ENCODE results near the gene ADCYAP1.

ADCYAP1 gene

DNA sequence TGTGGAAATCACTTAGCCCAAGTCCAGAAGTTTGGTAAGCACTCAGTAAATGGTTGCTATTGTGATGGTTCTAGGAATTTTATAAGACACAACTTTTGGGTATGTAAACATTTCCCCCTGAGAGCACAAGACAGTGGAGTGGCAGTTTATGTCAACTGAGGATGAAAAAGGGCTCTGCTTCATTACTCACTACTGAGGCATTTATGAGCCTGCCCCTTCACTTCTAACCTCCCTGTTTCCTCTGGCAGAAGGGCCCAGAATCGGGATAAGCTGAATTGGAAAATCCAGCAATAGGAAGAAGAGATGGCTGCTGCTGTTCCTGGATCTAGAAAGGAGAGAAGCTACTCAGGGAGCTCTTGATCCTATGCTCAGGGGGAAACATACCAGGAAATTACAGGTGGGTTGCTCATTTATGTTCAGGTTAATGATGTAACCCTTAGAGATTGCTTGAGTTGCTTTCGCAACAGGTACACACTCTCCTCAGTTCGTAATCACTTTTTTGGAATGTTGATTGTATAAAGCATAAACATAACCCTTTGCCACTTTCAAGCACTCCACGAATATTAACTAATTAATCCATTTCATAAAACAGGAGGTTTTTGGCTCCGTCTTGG, 46.3 kb downstream of the ADCYAP1 start:
- TF ChIP-seq, protein P1, sequence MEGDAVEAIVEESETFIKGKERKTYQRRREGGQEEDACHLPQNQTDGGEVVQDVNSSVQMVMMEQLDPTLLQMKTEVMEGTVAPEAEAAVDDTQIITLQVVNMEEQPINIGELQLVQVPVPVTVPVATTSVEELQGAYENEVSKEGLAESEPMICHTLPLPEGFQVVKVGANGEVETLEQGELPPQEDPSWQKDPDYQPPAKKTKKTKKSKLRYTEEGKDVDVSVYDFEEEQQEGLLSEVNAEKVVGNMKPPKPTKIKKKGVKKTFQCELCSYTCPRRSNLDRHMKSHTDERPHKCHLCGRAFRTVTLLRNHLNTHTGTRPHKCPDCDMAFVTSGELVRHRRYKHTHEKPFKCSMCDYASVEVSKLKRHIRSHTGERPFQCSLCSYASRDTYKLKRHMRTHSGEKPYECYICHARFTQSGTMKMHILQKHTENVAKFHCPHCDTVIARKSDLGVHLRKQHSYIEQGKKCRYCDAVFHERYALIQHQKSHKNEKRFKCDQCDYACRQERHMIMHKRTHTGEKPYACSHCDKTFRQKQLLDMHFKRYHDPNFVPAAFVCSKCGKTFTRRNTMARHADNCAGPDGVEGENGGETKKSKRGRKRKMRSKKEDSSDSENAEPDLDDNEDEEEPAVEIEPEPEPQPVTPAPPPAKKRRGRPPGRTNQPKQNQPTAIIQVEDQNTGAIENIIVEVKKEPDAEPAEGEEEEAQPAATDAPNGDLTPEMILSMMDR (IDR thresholded peaks at IDR 0.05) = no peak

DNA sequence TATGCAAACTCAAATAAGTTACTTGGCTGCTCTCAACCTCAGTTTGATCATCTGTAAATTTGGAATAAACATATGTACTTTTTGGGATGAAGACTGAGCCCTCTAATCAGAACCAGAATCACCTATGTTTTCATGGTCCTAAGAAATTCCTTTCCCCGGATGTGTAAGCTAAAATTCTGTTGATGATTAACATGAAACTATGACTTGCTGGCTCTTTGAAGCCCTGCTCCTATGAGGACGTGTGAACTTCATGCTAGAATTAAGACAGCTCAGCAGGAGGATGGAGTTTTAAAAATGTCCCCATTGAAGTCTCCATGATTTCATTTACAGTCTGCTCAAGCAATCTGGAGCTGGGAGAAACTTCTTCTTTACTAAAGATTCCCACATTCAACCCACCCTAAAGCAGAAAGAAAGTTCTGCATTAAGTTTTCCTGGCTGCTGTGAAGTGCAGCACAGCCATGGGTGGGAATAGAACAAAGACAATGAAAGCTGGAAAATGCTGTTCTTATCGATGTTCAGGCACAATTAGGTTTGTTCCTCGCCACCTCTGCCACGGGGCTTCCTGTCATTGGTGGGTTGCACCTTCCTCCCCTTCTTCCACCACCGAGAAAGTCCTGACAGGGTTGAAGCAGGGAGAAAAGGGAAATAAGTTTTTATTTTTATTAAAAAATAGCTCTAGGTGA, 50.9 kb downstream of the ADCYAP1 start:
- TF ChIP-seq, protein P1 (IDR thresholded peaks at IDR 0.05) = no peak

DNA sequence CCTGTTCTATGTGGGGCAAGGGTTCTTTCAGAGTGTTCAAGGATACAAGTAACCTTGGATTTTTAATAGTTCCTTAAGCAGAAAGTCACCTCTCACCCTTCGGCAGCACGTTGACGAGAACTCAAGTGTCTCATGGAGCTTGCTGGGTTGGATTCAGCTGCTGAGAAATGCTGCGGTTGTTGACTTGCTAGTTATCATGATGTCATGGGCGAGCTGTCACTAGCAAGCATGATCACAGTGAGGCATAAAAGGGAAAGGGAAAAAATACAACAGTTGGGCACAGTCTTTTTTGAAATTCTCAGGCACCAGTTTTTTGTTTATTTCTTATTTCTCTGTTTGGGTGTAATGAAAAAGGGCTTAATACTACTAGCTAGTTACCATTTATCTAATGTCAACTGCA, 53.2 kb downstream of the ADCYAP1 start:
- TF ChIP-seq, protein P1 (IDR thresholded peaks at IDR 0.05) = no peak

DNA sequence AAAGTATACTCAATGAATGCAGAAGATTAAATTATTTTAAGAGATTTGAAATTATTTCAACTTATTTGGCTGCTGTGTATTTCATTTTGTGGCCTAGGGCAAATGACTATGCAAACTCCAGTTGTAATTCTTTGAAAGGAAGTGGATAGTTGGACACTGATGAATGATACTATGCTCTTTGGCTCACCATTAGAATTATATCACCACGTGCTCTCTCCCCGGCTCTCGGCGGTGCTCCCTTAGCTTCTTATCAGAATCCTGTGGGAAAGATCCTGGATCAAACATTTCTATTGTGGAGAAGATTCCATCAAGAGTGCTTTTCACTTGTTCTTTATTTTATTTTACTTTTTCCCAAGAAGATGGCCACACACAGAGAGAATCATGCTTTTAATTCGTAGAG, 55.2 kb downstream of the ADCYAP1 start:
- TF ChIP-seq, protein P1 (IDR thresholded peaks at IDR 0.05) = no peak
